NCI-H82 treated with DMSO at 0.1 percent for 48 hours (cell line): ENCODE data around the gene AMOTL1.
"Not testable (repeated sequence)": the region's sequence is repeated elsewhere in the genome, so short reads cannot be mapped to it uniquely, and the experiment has no call there.

Source experiments
- DNase-seq: peaks from one replicate; lab custom pipeline; 2025; ENCODE audit not compliant: unreplicated experiment; lab: John Stamatoyannopoulos, UW

The AMOTL1 gene

GRCh38 chr11:94876645-94877442, 108.7 kb downstream of the AMOTL1 start:
- no peak for DNase-seq

- DNase-seq, result no peak
Observed at GRCh38 chr11:94877443-94878200, 109.5 kb downstream of the AMOTL1 start.

GRCh38 chr11:94879006-94879405, 110.8 kb downstream of the AMOTL1 start:
- no peak for DNase-seq

- DNase-seq, result no peak
Observed at GRCh38 chr11:94880216-94880615, 112.1 kb downstream of the AMOTL1 start.

GRCh38 chr11:94882931-94883330, 114.8 kb downstream of the AMOTL1 start:
- DNase-seq, result no peak

GRCh38 chr11:94883878-94884277, 115.7 kb downstream of the AMOTL1 start:
- no peak for DNase-seq

DNA sequence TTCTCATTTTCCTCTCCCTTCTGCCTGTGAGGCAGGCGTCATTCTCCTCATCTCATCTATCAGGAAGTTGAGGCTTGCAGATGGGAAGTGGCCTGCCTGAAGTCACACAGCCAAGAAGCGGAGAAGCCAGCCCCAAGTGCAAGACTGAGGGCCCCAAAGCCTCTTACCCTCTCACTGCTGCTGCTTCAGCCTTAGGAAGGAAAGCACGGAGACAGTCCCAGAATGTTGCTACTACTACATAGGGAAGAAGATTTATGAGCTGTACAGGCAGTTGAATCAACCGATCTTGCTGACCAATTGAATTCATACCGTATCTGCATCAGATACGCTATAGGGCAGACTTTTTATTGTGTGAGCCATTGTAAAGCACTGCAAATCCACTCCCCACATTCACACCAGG, 116.2 kb downstream of the AMOTL1 start:
- DNase-seq, result no peak

DNA sequence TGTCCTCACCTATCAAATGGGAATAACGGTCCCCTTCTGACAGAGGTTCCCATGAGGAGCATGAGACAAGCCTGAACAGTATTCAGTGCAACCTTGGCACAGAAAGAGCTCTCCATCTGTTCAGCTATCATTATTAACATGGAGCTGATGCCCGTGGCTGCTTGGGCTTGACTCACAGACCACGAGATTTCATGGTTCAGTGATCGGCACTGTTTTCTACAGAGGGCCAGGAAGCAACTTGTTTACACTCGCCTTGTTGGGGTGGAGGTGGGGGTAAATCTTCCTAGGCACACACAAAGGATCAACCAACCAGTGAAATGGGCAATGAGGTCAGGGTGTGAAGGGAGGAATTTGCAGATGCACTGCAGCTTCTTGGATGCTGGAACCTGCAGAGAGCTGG, 117.0 kb downstream of the AMOTL1 start:
- DNase-seq, result no peak

- no peak for DNase-seq
Observed at GRCh38 chr11:94885581-94885980, 117.4 kb downstream of the AMOTL1 start.

GRCh38 chr11:94888204-94888603, 120.0 kb downstream of the AMOTL1 start:
- no peak for DNase-seq

- no peak for DNase-seq
Observed at GRCh38 chr11:94895451-94895850, 127.3 kb downstream of the AMOTL1 start.

- DNase-seq, result no peak
Observed at GRCh38 chr11:94895971-94896370, 127.8 kb downstream of the AMOTL1 start.

- DNase-seq, result peak; percentile 20
Observed at GRCh38 chr11:94897330-94897768, 129.2 kb downstream of the AMOTL1 start.

DNA sequence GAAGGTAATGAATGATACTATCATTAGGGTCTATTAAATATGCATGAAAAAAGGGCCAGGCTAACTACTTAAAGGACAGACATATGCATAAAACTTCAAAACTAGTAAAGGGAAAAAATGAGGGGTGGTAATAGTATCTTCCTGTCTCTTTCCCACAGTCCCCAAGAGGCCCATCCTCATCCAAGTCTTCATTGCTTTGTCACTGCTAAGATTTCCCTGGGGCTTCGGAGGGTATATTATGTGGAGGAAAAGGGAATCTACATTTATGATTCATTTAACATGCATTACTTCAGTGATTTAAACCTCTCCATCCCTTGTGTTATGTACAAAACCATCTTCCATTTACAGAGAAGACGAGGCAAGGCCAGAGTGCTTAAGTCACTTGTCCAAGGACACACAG, 139.1 kb downstream of the AMOTL1 start:
- no peak for DNase-seq

DNA sequence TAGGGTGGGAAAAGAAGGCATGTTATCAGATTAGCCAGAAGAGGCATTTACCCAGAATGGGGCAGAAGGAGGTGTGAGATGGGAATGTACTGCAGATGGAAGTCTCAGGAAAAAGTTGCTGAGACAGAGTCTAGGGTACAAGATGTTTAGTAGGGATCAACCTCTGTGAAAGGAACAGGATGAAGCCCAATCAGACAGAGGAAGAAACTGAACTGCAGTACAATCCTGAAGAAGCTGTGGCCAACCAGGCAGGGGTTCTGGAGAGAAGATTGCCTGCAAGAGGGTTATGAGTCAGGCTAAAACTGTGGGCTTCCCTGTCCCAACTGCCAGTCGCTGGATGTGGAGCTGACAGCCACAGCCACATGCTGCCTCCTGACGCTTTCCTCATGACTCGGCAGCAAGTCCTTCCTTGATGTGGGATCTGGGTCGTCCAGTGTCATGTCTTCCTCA, 141.2 kb downstream of the AMOTL1 start:
- DNase-seq, result no peak

DNA sequence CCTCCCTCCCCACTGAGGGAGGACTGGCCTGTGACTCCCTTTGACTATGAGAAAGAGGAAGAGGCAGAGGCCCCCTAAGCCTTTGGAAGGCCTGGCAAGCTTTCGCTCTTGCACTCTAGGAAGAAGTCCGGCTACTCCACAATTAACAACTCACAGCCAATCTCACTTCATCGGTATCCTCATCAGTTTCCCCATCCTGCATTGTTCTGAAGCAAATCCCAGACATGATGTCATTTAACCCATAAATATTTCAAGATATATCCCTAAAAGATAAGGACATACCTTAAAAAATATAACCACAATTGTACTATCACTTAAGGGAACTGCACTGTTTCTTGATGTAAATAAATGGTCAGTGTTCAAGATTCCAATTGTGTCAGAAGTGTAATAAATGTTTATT, 142.1 kb downstream of the AMOTL1 start:
- no peak for DNase-seq

DNA sequence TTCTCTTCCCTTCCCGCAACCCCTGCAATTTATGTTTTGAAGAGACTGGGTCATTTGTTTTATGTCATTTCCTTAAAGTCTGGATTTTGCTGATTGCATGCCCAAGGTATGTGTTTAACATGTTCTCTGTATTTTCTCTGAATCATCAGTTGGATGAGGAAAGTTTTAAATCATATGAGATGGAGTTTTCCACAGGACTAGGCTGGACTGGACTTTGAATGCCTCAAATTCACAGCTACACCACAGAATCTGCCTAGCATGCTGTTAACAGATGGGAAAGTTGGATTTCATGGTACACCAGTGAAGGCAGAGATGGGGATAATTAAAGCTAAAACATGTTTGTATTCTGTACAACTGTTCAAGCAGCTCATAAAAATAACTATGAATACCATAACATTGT, 142.6 kb downstream of the AMOTL1 start:
- no peak for DNase-seq

DNA sequence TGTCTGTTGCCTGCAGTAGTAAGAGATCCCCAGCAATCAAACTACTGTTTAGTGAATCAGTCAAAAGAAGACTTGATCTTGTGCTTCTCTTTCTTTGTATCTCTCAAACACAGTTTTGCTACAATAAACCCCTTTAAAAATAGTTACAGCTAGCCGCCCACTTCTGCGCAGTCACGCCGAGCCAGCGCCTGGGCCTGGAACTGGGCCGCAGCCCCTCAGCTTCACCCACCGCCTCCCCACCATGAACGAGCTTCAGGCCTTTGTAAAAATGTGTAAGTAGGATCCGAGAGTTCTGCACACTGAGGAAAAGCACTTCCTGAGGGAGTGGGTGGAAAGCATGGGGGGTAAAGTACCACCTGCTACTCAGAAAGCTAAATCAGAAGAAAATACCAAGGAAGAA, 144.7 kb downstream of the AMOTL1 start:
- no peak for DNase-seq

DNA sequence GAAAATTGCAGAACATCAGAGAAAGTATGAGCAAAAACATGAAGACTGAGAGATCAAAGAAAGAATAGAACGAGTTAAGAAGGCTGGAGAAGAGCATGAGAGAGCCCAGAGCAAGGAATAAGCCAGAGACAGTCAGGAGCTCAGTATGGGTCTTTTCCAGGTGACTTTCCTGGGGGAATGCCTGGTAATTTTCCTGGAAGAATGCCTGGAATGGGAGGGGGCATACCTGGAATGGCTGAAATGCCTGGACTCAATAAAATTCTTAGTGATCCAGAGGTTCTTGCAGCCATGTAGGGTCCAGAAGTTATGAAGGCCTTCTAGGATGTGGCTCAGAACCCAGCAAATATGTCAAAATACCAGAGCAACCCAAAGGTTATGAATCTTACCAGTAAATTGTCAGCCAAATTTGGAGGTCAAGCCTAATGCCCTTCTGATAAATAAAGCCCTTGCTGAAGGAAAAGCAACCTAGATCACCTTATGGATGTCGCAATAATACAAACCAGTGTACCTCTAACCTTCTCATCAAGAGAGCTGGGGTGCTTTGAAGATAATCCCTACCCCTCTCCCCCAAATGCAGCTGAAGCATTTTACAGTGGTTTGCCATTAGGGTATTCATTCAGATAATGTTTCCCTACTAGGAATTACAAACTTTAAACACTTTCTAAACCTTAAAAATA, 145.7 kb downstream of the AMOTL1 start:
- not testable (repeated sequence) for DNase-seq

GRCh38 chr11:94920311-94920710, 152.2 kb downstream of the AMOTL1 start:
- no peak for DNase-seq

GRCh38 chr11:94922321-94923003, 154.3 kb downstream of the AMOTL1 start:
- no peak for DNase-seq
